SK-N-SH treated with all-trans-retinoic acid at 6 μM for 48 hours (cell line): Measurements from ENCODE around the gene PRKCE.
A peak's percentile ranks its signal among the peaks of the same experiment; 100 is the strongest.

ENCODE experiments used
- ATAC-seq: fragments of 200-7000 bp; cut with Tn5 transposase; 3 replicates; pipeline ENCODE4 v1.9.1; 2020; ENCODE audit warnings: mild to moderate bottlenecking, moderate library complexity
- BACH2 ChIP-seq: fragments of 250-450 bp; sonication (Bioruptor Pico); IDR thresholded peaks from 2 replicates; pipeline ENCODE4 v1.9.0; 2021; ENCODE audit warnings: mild to moderate bottlenecking, borderline replicate concordance
- CREB5 ChIP-seq: fragments of 250-450 bp; sonication (Bioruptor Pico); IDR thresholded peaks from 2 replicates; pipeline ENCODE4 v1.5.1; 2020; ENCODE audit warnings: low read depth, mild to moderate bottlenecking, moderate library complexity
- CSDC2 ChIP-seq: fragments of 250-450 bp; sonication (Bioruptor Pico); IDR thresholded peaks from 2 replicates; pipeline ENCODE4 v1.5.0; 2020; ENCODE audit warnings: mild to moderate bottlenecking, moderate library complexity
- CSRNP3 ChIP-seq: fragments of 250-450 bp; sonication (Bioruptor Pico); IDR thresholded peaks from 2 replicates; pipeline ENCODE4 v1.5.1; 2021; ENCODE audit warnings: mild to moderate bottlenecking, moderate library complexity
- GLIS3 ChIP-seq: fragments of 250-450 bp; sonication (Bioruptor Pico); IDR thresholded peaks from 2 replicates; pipeline ENCODE4 v1.5.0; 2020; ENCODE audit warnings: mild to moderate bottlenecking, moderate library complexity
- ISL1 ChIP-seq: fragments of 250-450 bp; sonication (Bioruptor Pico); IDR thresholded peaks from 2 replicates; pipeline ENCODE4 v2.1.2; 2022; ENCODE audit warnings: mild to moderate bottlenecking, moderate library complexity
- OSR1 ChIP-seq: fragments of 250-450 bp; sonication (Bioruptor Pico); IDR thresholded peaks from 2 replicates; pipeline ENCODE4 v1.8.0; 2022; ENCODE audit warnings: moderate library complexity, mild to moderate bottlenecking, inconsistent platforms
- PATZ1 ChIP-seq: fragments of 250-450 bp; sonication (Bioruptor Pico); IDR thresholded peaks from 2 replicates; pipeline ENCODE4 v1.8.0; 2020; ENCODE audit warnings: mild to moderate bottlenecking, moderate library complexity, borderline replicate concordance
- POU6F1 ChIP-seq: fragments of 250-450 bp; sonication (Bioruptor Pico); IDR thresholded peaks from 2 replicates; pipeline ENCODE4 v1.8.0; 2021; ENCODE audit warnings: low read depth, mild to moderate bottlenecking, moderate library complexity, borderline replicate concordance
- PPARA ChIP-seq: fragments of 250-450 bp; sonication (Bioruptor Pico); IDR thresholded peaks from 2 replicates; pipeline ENCODE4 v1.5.0; 2020; ENCODE audit warnings: mild to moderate bottlenecking, borderline replicate concordance
- SNAI2 ChIP-seq: fragments of 250-450 bp; sonication (Bioruptor Pico); IDR thresholded peaks from 2 replicates; pipeline ENCODE4 v1.5.0; 2020; ENCODE audit warnings: mild to moderate bottlenecking, moderate library complexity
- TCF4 ChIP-seq: fragments of 250-450 bp; sonication (Bioruptor Pico); IDR thresholded peaks from 2 replicates; pipeline ENCODE4 v1.8.0; 2021; ENCODE audit warnings: mild to moderate bottlenecking, moderate library complexity, borderline replicate concordance
- TOX ChIP-seq: fragments of 250-450 bp; sonication (Bioruptor Pico); IDR thresholded peaks from 2 replicates; pipeline ENCODE4 v1.8.0; 2021; ENCODE audit warnings: mild to moderate bottlenecking, moderate library complexity, borderline replicate concordance
- TSHZ2 ChIP-seq: fragments of 250-450 bp; sonication (Bioruptor Pico); IDR thresholded peaks from 2 replicates; pipeline ENCODE4 v1.5.0; 2020; ENCODE audit warnings: mild to moderate bottlenecking, moderate library complexity
- ZC3H10 ChIP-seq: fragments of 250-450 bp; sonication (Bioruptor Pico); IDR thresholded peaks from 2 replicates; pipeline ENCODE4 v1.5.1; 2021; ENCODE audit warnings: mild to moderate bottlenecking, moderate library complexity
- ZFP3 ChIP-seq: fragments of 250-450 bp; sonication (Bioruptor Pico); IDR thresholded peaks from 2 replicates; pipeline ENCODE4 v1.5.0; 2020; ENCODE audit warnings: mild to moderate bottlenecking, moderate library complexity
- ZFP30 ChIP-seq: fragments of 450-650 bp; formaldehyde crosslinking; IDR thresholded peaks from 2 replicates; pipeline ENCODE4 v1.5.0; 2022; ENCODE audit warnings: mild to moderate bottlenecking, moderate library complexity
- ZNF565 ChIP-seq: fragments of 450-650 bp; formaldehyde crosslinking; conservative IDR thresholded peaks from 2 replicates; pipeline ENCODE4 v1.5.0; 2020; ENCODE audit warnings: low read depth, mild to moderate bottlenecking, moderate library complexity
- ZNF70 ChIP-seq: fragments of 450-650 bp; formaldehyde crosslinking; IDR thresholded peaks from 2 replicates; pipeline ENCODE4 v1.5.0; 2020; ENCODE audit warnings: mild to moderate bottlenecking, moderate library complexity
- ZNF8 ChIP-seq: fragments of 450-650 bp; formaldehyde crosslinking; IDR thresholded peaks from 2 replicates; pipeline ENCODE4 v1.5.0; 2020; ENCODE audit warnings: mild to moderate bottlenecking, moderate library complexity

PRKCE gene

GRCh38 chr2:45726188-45726587 is 74.7 kb downstream of the PRKCE start (continued):
- TF ChIP-seq TCF4 (CRISPR knock-in tag) (no peak), ZNF8 (no peak), CSDC2 (CRISPR knock-in tag) (no peak), SNAI2 (CRISPR knock-in tag) (no peak), GLIS3 (CRISPR knock-in tag) (no peak)

GRCh38 chr2:45728458-45728942 is 77.0 kb downstream of the PRKCE start:
- TF ChIP-seq TCF4 (CRISPR knock-in tag) (no peak), ZNF8 (no peak)
- no peak for ATAC-seq

GRCh38 chr2:45729753-45730512 is 78.5 kb downstream of the PRKCE start:
- no peak for TF ChIP-seq CSDC2 (CRISPR knock-in tag)
- no peak for TF ChIP-seq CSRNP3 (CRISPR knock-in tag)
- no peak for TF ChIP-seq TCF4 (CRISPR knock-in tag)
- TF ChIP-seq POU6F1 (CRISPR knock-in tag): no peak
- TF ChIP-seq ZC3H10 (CRISPR knock-in tag): no peak
- no peak for TF ChIP-seq ZNF70 (CRISPR knock-in tag)
- TF ChIP-seq SNAI2 (CRISPR knock-in tag): no peak
- no peak for TF ChIP-seq CREB5 (CRISPR knock-in tag)
- no peak for TF ChIP-seq ISL1 (CRISPR knock-in tag)
- no peak for TF ChIP-seq PPARA
- no peak for TF ChIP-seq GLIS3 (CRISPR knock-in tag)
- no peak for TF ChIP-seq ZFP3 (CRISPR knock-in tag)
- peak; percentile 53; the same call in 1 of the 3 replicates for ATAC-seq

GRCh38 chr2:45731141-45731540 is 79.7 kb downstream of the PRKCE start:
- no peak for TF ChIP-seq POU6F1 (CRISPR knock-in tag)
- TF ChIP-seq TCF4 (CRISPR knock-in tag): no peak
- no peak for TF ChIP-seq PPARA
- no peak for TF ChIP-seq ZFP30 (CRISPR knock-in tag)
- no peak for TF ChIP-seq BACH2 (CRISPR knock-in tag)
- no peak for TF ChIP-seq TOX
- no peak for TF ChIP-seq ZNF565
- TF ChIP-seq TSHZ2 (CRISPR knock-in tag): no peak
- TF ChIP-seq OSR1 (CRISPR knock-in tag): no peak
- TF ChIP-seq PATZ1 (CRISPR knock-in tag): no peak
- ATAC-seq: no peak
